Progenitor cell of endocrine pancreas (in vitro differentiated cells): Measurements from ENCODE around the gene TMPRSS15. TPM values are rescaled to one million over a fixed set of nuclear protein-coding genes. Genes with fewer than 3 reads are reported as not detected.

Source experiments
- DNase-seq: peaks from one replicate; pipeline ENCODE4 v3.0.0; 2021; ENCODE audit warnings: low spot score; ENCODE audit not compliant: unreplicated experiment
- H3K27ac Mint-ChIP-seq: 2 replicates; pipeline ENCODE4 v1.8.0; 2021; ENCODE audit warnings: mild to moderate bottlenecking, moderate library complexity, mixed read lengths
- H3K27me3 Mint-ChIP-seq: 2 replicates; pipeline ENCODE4 v1.8.0; 2021; ENCODE audit warnings: mixed read lengths
- H3K36me3 Mint-ChIP-seq: 2 replicates; pipeline ENCODE4 v1.8.0; 2022; ENCODE audit warnings: mixed read lengths; ENCODE audit not compliant: insufficient read depth
- H3K4me1 Mint-ChIP-seq: 2 replicates; pipeline ENCODE4 v1.8.0; 2021; ENCODE audit warnings: low read depth, mixed read lengths
- H3K4me3 Mint-ChIP-seq: 2 replicates; pipeline ENCODE4 v1.8.0; 2021; ENCODE audit warnings: low read depth, mild to moderate bottlenecking, moderate library complexity, mixed read lengths
- H3K9me3 Mint-ChIP-seq: 2 replicates; pipeline ENCODE4 v1.8.0; 2021; ENCODE audit warnings: low read depth, mixed read lengths
- total RNA-seq: library from RNA; stranded (reverse); gene quantifications from 2 replicates; pipeline ENCODE4 v1.2.1, GENCODE V29; 2021
- TF ChIP-seq, protein P1 (sequence below): fragments of 200-600 bp; sonication (generic); IDR thresholded peaks from one replicate; pipeline ENCODE4 v1.5.0; 2021; ENCODE audit warnings: antibody characterized with exemption, mild to moderate bottlenecking; ENCODE audit not compliant: unreplicated experiment

The TMPRSS15 gene
- total RNA-seq, 1 donor from 2014 or later = not detected

GRCh38 chr21:18252256-18252655, 151.3 kb downstream of the TMPRSS15 start:
- TF ChIP-seq, protein P1, sequence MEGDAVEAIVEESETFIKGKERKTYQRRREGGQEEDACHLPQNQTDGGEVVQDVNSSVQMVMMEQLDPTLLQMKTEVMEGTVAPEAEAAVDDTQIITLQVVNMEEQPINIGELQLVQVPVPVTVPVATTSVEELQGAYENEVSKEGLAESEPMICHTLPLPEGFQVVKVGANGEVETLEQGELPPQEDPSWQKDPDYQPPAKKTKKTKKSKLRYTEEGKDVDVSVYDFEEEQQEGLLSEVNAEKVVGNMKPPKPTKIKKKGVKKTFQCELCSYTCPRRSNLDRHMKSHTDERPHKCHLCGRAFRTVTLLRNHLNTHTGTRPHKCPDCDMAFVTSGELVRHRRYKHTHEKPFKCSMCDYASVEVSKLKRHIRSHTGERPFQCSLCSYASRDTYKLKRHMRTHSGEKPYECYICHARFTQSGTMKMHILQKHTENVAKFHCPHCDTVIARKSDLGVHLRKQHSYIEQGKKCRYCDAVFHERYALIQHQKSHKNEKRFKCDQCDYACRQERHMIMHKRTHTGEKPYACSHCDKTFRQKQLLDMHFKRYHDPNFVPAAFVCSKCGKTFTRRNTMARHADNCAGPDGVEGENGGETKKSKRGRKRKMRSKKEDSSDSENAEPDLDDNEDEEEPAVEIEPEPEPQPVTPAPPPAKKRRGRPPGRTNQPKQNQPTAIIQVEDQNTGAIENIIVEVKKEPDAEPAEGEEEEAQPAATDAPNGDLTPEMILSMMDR = no peak
- H3K9me3 Mint-ChIP-seq = no peaks in the 10 kb centered on the region
- H3K36me3 Mint-ChIP-seq = no peaks in the 10 kb centered on the region
- no peak for DNase-seq
- H3K4me1 Mint-ChIP-seq = no peaks in the 10 kb centered on the region
- no peak overlapping the region for H3K4me3 Mint-ChIP-seq
- peaks cover 10% of the 10 kb centered on the region for H3K27me3 Mint-ChIP-seq
- no peak overlapping the region for H3K27ac Mint-ChIP-seq

- Mint-ChIP-seq H3K4me1 (no peaks in the 10 kb centered on the region), H3K4me3 (no peak overlapping the region), H3K9me3 (no peaks in the 10 kb centered on the region), H3K27ac (no peak overlapping the region), H3K36me3 (no peaks in the 10 kb centered on the region), H3K27me3 (peaks cover 16% of the 10 kb centered on the region)
- no peak for DNase-seq
- TF ChIP-seq, protein P1 = no peak
Measured at GRCh38 chr21:18251065-18251464, 152.5 kb downstream of the TMPRSS15 start.

DNA sequence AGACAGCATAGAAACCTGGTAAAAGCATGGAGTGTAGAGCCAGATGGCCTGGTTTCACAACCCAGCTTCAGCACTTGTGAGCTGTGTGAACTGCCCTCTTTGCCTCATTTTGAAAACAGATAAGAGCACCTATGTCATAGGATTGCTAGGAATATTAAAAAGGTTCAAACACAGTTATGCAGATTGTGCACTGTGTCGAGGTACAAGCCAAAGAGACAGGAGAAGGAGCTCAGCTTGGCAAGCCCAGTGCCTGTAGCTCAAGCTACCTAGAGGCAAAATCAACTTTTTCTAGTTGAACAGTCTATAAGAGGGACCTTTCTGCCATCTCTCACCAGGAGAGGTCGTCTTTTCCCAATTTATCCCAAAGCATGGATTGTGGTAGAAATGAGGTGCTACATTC, 153.9 kb downstream of the TMPRSS15 start:
- Mint-ChIP-seq H3K4me3 (no peak overlapping the region), H3K9me3 (no peaks in the 10 kb centered on the region), H3K36me3 (no peaks in the 10 kb centered on the region), H3K27me3 (peaks cover 26% of the 10 kb centered on the region), H3K4me1 (no peaks in the 10 kb centered on the region), H3K27ac (no peak overlapping the region)
- DNase-seq = no peak
- TF ChIP-seq, protein P1 = peak; percentile 29

DNA sequence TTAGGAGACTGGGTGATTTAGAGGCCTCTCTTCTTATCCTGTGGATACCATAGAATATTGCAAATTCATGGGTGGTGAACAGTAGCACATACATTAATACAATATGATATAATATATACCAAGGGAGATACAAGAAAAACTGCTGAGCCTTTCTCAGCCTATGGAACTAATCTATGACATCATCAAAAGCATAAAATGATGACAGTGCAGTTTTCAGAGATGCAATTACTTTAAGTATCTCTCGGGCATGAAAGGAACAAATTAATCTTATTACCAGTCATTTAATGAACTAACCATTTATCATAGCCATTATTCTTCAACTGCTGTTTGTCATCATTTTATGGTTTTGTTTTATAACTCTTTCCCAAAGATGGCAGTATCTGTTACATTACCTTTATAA, 155.4 kb downstream of the TMPRSS15 start:
- Mint-ChIP-seq H3K4me1 (peaks cover 4% of the 10 kb centered on the region), H3K36me3 (no peaks in the 10 kb centered on the region), H3K27me3 (peaks cover 41% of the 10 kb centered on the region), H3K9me3 (no peaks in the 10 kb centered on the region), H3K27ac (no peak overlapping the region), H3K4me3 (no peak overlapping the region)
- no peak for DNase-seq
- TF ChIP-seq, protein P1 = no peak

- H3K4me1 Mint-ChIP-seq = peaks cover 4% of the 10 kb centered on the region
- no peak overlapping the region for H3K27ac Mint-ChIP-seq
- no peaks in the 10 kb centered on the region for H3K9me3 Mint-ChIP-seq
- peak; percentile 11 for DNase-seq
- TF ChIP-seq, protein P1 = no peak
- no peaks in the 10 kb centered on the region for H3K36me3 Mint-ChIP-seq
- peak overlapping the region; percentile 72 for H3K4me3 Mint-ChIP-seq
- peaks cover 60% of the 10 kb centered on the region for H3K27me3 Mint-ChIP-seq
Measured at GRCh38 chr21:18245464-18245967, 158.1 kb downstream of the TMPRSS15 start.
